Nephron progenitor cell (in vitro differentiated cells): Measurements from ENCODE around the gene PIGN.

Source experiments
- DNase-seq: peaks from one replicate; pipeline ENCODE4 v3.0.0; 2021
- H3K27ac Mint-ChIP-seq: 2 replicates; pipeline ENCODE4 v1.8.0; 2021; ENCODE audit warnings: mild to moderate bottlenecking, moderate library complexity, mixed read lengths
- H3K27me3 Mint-ChIP-seq: 2 replicates; pipeline ENCODE4 v1.8.0; 2021; ENCODE audit warnings: mild to moderate bottlenecking, low read depth, mixed read lengths; ENCODE audit not compliant: poor library complexity
- H3K36me3 Mint-ChIP-seq: 2 replicates; pipeline ENCODE4 v1.8.0; 2021; ENCODE audit warnings: low read depth, mixed read lengths
- H3K4me1 Mint-ChIP-seq: 2 replicates; pipeline ENCODE4 v1.8.0; 2021; ENCODE audit warnings: mixed read lengths
- H3K4me3 Mint-ChIP-seq: 2 replicates; pipeline ENCODE4 v1.8.0; 2021; ENCODE audit warnings: mild to moderate bottlenecking, moderate library complexity, mixed read lengths
- H3K9me3 Mint-ChIP-seq: 2 replicates; pipeline ENCODE4 v1.8.0; 2021; ENCODE audit warnings: mild to moderate bottlenecking, moderate library complexity, mixed read lengths
- CTCF ChIP-seq: fragments of 200-600 bp; sonication (generic); IDR thresholded peaks from 2 replicates; pipeline ENCODE4 v1.5.0; 2021; ENCODE audit warnings: antibody characterized with exemption

Gene PIGN

GRCh38 chr18:62186774-62187542 is at the start of gene PIGN, which contains the start of gene RELCH:
Gene PIGN, minus strand, starts transcription at chr18:62187056. Its CDS starts 25,703 bp downstream, at chr18:62161353.
Gene RELCH, plus strand, starts transcription at chr18:62187255. Its CDS starts 251 bp downstream, at chr18:62187506.
- peak within 1 kb of the TSS; percentile 100 for H3K4me3 Mint-ChIP-seq
- peaks cover 48% of the 10 kb centered on the region for H3K4me1 Mint-ChIP-seq

GRCh38 chr18:62236252-62236651 is 49.4 kb upstream of the PIGN start:
- H3K9me3 Mint-ChIP-seq, result peaks cover 8% of the 10 kb centered on the region
- peaks cover 63% of the 10 kb centered on the region for H3K36me3 Mint-ChIP-seq
- H3K4me1 Mint-ChIP-seq, result no peaks in the 10 kb centered on the region
- no peaks in the 10 kb centered on the region for H3K27me3 Mint-ChIP-seq
- no peak for DNase-seq
- TF ChIP-seq CTCF, result no peak
- H3K4me3 Mint-ChIP-seq, result no peak overlapping the region
- no peak overlapping the region for H3K27ac Mint-ChIP-seq

More at GRCh38 chr18:62186774-62187542, at the start of gene PIGN, which contains the start of gene RELCH:
- Mint-ChIP-seq H3K27ac (peak within 1 kb of the TSS; percentile 100), H3K9me3 (peaks cover 1% of the 10 kb centered on the region), H3K36me3 (peaks cover 16% of the 10 kb centered on the region), H3K27me3 (no peaks in the 10 kb centered on the region)
- TF ChIP-seq CTCF, result no peak
- peak; percentile 90 for DNase-seq

- Mint-ChIP-seq H3K27ac (no peak overlapping the region), H3K27me3 (peaks cover 4% of the 10 kb centered on the region), H3K4me3 (no peak overlapping the region), H3K9me3 (peaks cover 18% of the 10 kb centered on the region), H3K36me3 (peaks cover 67% of the 10 kb centered on the region), H3K4me1 (no peaks in the 10 kb centered on the region)
- DNase-seq, result no peak
- TF ChIP-seq CTCF, result no peak
Observed at GRCh38 chr18:62226047-62226446, 39.2 kb upstream of the PIGN start.

GRCh38 chr18:62224229-62224628 is 37.4 kb upstream of the PIGN start:
- H3K4me1 Mint-ChIP-seq, result no peaks in the 10 kb centered on the region
- H3K36me3 Mint-ChIP-seq, result peaks cover 67% of the 10 kb centered on the region
- peaks cover 4% of the 10 kb centered on the region for H3K27me3 Mint-ChIP-seq
- no peak overlapping the region for H3K4me3 Mint-ChIP-seq
- no peak overlapping the region for H3K27ac Mint-ChIP-seq
- no peak for DNase-seq
- peaks cover 18% of the 10 kb centered on the region for H3K9me3 Mint-ChIP-seq
- TF ChIP-seq CTCF, result no peak

GRCh38 chr18:62214790-62215189 is 27.9 kb upstream of the PIGN start:
- Mint-ChIP-seq H3K4me1 (no peaks in the 10 kb centered on the region), H3K4me3 (no peak overlapping the region), H3K27ac (no peak overlapping the region), H3K9me3 (peaks cover 10% of the 10 kb centered on the region), H3K27me3 (no peaks in the 10 kb centered on the region), H3K36me3 (peaks cover 37% of the 10 kb centered on the region)
- no peak for DNase-seq
- TF ChIP-seq CTCF, result no peak
